ENCODE data around the gene LRG1.

LRG1 gene

GRCh38 chr19:4499318-4499717, 40.5 kb downstream of the LRG1 start:
- TF ChIP-seq EGR1 (IDR thresholded peaks at IDR 0.05) (no peak), NFIC (IDR thresholded peaks at IDR 0.05) (no peak), MAX (IDR thresholded peaks at IDR 0.05) (no peak), EP300 (IDR thresholded peaks at IDR 0.05; ENCODE audit: borderline replicate concordance) (no peak), CEBPB (IDR thresholded peaks at IDR 0.05) (no peak), CREB1 (IDR thresholded peaks at IDR 0.05; ENCODE audit: low read depth) (no peak), YY1 (IDR thresholded peaks at IDR 0.05; ENCODE audit: low read depth) (no peak), TEAD4 (IDR thresholded peaks at IDR 0.05) (no peak), ZBTB7A (IDR thresholded peaks at IDR 0.05; ENCODE audit: low read depth) (no peak), TCF12 (IDR thresholded peaks at IDR 0.05; ENCODE audit: low read depth) (no peak), FOXM1 (IDR thresholded peaks at IDR 0.05; ENCODE audit: borderline replicate concordance, low read depth) (no peak), RAD21 (IDR thresholded peaks at IDR 0.05; ENCODE audit: low read depth) (no peak), TAF1 (IDR thresholded peaks at IDR 0.05; ENCODE audit: low read depth) (no peak)
- TF ChIP-seq, protein P1, sequence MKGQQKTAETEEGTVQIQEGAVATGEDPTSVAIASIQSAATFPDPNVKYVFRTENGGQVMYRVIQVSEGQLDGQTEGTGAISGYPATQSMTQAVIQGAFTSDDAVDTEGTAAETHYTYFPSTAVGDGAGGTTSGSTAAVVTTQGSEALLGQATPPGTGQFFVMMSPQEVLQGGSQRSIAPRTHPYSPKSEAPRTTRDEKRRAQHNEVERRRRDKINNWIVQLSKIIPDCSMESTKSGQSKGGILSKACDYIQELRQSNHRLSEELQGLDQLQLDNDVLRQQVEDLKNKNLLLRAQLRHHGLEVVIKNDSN (IDR thresholded peaks at IDR 0.05): no peak
- TF ChIP-seq, protein P2, sequence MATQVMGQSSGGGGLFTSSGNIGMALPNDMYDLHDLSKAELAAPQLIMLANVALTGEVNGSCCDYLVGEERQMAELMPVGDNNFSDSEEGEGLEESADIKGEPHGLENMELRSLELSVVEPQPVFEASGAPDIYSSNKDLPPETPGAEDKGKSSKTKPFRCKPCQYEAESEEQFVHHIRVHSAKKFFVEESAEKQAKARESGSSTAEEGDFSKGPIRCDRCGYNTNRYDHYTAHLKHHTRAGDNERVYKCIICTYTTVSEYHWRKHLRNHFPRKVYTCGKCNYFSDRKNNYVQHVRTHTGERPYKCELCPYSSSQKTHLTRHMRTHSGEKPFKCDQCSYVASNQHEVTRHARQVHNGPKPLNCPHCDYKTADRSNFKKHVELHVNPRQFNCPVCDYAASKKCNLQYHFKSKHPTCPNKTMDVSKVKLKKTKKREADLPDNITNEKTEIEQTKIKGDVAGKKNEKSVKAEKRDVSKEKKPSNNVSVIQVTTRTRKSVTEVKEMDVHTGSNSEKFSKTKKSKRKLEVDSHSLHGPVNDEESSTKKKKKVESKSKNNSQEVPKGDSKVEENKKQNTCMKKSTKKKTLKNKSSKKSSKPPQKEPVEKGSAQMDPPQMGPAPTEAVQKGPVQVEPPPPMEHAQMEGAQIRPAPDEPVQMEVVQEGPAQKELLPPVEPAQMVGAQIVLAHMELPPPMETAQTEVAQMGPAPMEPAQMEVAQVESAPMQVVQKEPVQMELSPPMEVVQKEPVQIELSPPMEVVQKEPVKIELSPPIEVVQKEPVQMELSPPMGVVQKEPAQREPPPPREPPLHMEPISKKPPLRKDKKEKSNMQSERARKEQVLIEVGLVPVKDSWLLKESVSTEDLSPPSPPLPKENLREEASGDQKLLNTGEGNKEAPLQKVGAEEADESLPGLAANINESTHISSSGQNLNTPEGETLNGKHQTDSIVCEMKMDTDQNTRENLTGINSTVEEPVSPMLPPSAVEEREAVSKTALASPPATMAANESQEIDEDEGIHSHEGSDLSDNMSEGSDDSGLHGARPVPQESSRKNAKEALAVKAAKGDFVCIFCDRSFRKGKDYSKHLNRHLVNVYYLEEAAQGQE (IDR thresholded peaks at IDR 0.05; ENCODE audit: low read depth): no peak

GRCh38 chr19:4498694-4499093, 41.1 kb downstream of the LRG1 start:
- no peak for TF ChIP-seq TEAD4 (IDR thresholded peaks at IDR 0.05)
- no peak for TF ChIP-seq CEBPB (IDR thresholded peaks at IDR 0.05)

DNA sequence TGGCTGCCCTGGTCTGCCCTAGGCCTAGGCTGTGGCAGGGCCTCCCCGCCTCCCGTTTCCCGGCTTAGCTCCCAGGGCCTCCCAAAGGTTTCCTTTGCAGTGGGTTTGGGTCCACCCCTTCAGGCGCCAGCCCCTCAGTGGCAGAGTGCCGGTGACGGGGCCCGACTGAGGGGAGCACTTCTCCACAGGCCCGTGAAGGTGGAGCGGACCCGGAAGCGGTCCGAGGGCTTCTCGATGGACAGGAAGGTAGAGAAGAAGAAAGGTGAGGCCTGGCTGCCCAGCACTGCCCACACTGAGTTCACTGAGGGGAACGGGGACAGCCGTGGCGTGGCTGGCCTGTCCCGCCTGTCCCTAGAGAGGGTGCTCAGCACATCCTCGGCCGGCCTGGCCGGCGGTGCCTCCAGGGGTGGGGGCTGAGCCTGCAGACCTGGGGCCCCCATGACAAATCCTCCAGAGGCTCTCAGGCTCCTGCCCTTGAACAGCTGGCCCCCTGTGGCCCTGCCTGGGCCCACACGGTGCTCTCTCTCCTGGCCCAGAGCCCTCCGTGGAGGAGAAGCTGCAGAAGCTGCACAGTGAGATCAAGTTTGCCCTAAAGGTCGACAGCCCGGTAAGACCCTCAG, 42.0 kb downstream of the LRG1 start:
- no peak for TF ChIP-seq ZBTB7A (IDR thresholded peaks at IDR 0.05; ENCODE audit: low read depth)
- no peak for TF ChIP-seq EP300 (IDR thresholded peaks at IDR 0.05; ENCODE audit: borderline replicate concordance)
- no peak for TF ChIP-seq TCF12 (IDR thresholded peaks at IDR 0.05; ENCODE audit: low read depth)
- TF ChIP-seq CEBPB (IDR thresholded peaks at IDR 0.05): no peak
- TF ChIP-seq, protein P1 (IDR thresholded peaks at IDR 0.05): no peak

- no peak for TF ChIP-seq YY1 (IDR thresholded peaks at IDR 0.05; ENCODE audit: low read depth)
- TF ChIP-seq EGR1 (IDR thresholded peaks at IDR 0.05): no peak
- no peak for TF ChIP-seq TEAD4 (IDR thresholded peaks at IDR 0.05)
- no peak for TF ChIP-seq MAX (IDR thresholded peaks at IDR 0.05)
- TF ChIP-seq CEBPB (IDR thresholded peaks at IDR 0.05): no peak
- TF ChIP-seq TAF1 (IDR thresholded peaks at IDR 0.05; ENCODE audit: low read depth): no peak
- TF ChIP-seq CREB1 (IDR thresholded peaks at IDR 0.05; ENCODE audit: low read depth): no peak
- no peak for TF ChIP-seq FOXM1 (IDR thresholded peaks at IDR 0.05; ENCODE audit: borderline replicate concordance, low read depth)
- no peak for TF ChIP-seq EP300 (IDR thresholded peaks at IDR 0.05; ENCODE audit: borderline replicate concordance)
- no peak for TF ChIP-seq ZBTB7A (IDR thresholded peaks at IDR 0.05; ENCODE audit: low read depth)
- no peak for TF ChIP-seq NFIC (IDR thresholded peaks at IDR 0.05)
- TF ChIP-seq, protein P2 (IDR thresholded peaks at IDR 0.05; ENCODE audit: low read depth): no peak
- no peak for TF ChIP-seq TCF12 (IDR thresholded peaks at IDR 0.05; ENCODE audit: low read depth)
Measured at GRCh38 chr19:4496304-4496703, 43.5 kb downstream of the LRG1 start.

DNA sequence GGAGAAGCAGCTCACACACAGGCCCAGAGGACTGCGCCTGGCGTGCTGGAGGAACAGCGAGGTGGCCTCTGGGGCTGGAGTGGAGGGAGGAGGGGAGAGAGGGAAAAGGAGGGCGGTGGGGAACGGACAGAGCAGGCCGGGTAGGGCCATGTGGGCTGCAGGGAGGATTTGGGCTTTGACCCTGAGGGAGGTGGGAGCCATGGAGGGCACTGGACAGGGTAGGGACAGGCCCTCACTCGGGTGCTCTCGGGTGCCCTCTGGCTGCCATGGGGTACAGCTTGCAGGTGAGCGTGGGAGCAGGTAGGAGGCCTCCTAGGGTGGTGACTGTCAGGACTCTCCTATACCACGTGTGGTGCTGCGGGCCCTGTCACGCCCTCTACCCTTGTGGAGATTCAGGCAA, 44.4 kb downstream of the LRG1 start:
- TF ChIP-seq, protein P1 (IDR thresholded peaks at IDR 0.05): no peak
- TF ChIP-seq TEAD4 (IDR thresholded peaks at IDR 0.05) (no peak), YY1 (IDR thresholded peaks at IDR 0.05; ENCODE audit: low read depth) (no peak), EP300 (IDR thresholded peaks at IDR 0.05; ENCODE audit: borderline replicate concordance) (no peak), EGR1 (IDR thresholded peaks at IDR 0.05) (no peak), TAF1 (IDR thresholded peaks at IDR 0.05; ENCODE audit: low read depth) (no peak), CREB1 (IDR thresholded peaks at IDR 0.05; ENCODE audit: low read depth) (no peak), RAD21 (IDR thresholded peaks at IDR 0.05; ENCODE audit: low read depth) (no peak), FOXM1 (IDR thresholded peaks at IDR 0.05; ENCODE audit: borderline replicate concordance, low read depth) (no peak), CEBPB (IDR thresholded peaks at IDR 0.05) (no peak), NFIC (IDR thresholded peaks at IDR 0.05) (no peak), TCF12 (IDR thresholded peaks at IDR 0.05; ENCODE audit: low read depth) (no peak), MAX (IDR thresholded peaks at IDR 0.05) (no peak), ZBTB7A (IDR thresholded peaks at IDR 0.05; ENCODE audit: low read depth) (no peak)
- TF ChIP-seq, protein P2 (IDR thresholded peaks at IDR 0.05; ENCODE audit: low read depth): no peak
